ENCODE data around the gene GNA14. TPM values are rescaled to one million over a fixed set of nuclear protein-coding genes. Genes with fewer than 3 reads are reported as not detected.

The GNA14 gene
- polyA plus RNA-seq, 3 donors, result 0.04 TPM; not detected in 2

DNA sequence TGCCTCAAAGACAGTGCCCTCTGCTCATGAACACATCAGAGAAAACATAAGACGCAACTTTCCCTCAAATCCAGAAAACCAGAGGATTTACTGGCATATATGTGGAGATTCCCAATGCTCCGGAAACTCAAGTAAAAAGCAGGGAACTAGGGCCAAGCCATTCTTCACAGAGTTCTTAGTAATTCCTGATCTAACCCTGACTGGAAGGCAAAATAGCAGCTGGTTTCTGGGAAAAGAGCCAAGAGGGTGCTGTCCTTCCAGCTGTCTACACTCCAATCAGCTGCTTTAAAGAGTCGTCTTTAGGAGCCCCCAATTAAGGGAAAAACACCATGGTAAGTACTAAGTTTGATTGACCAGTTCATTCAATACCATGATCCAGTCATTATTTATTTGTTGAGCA, 49.6 kb downstream of the GNA14 start:
- Histone ChIP-seq H3K4me3 (replicated peaks in 1 of 3; ENCODE audit: low read depth in 2 of 3, low read length in 3 of 3) (no peak overlapping the region), H2AFZ (ENCODE audit: insufficient read depth, low read depth, low read length, poor library complexity, severe bottlenecking) (no peak overlapping the region), H3K4me2 (replicated peaks; ENCODE audit: extremely low read depth, low read length, poor library complexity, severe bottlenecking) (no peak overlapping the region), H3K4me1 (ENCODE audit: control insufficient read depth in 1 of 2, insufficient read depth in 2 of 2, low read length in 2 of 2) (no peaks in the 10 kb centered on the region), H4K20me1 (ENCODE audit: insufficient read depth, low read length) (no peaks in the 10 kb centered on the region), H3K27me3 (ENCODE audit: control insufficient read depth in 2 of 2, insufficient read depth in 2 of 2, low read length in 2 of 2) (peaks cover 4% of the 10 kb centered on the region in 2 donors), H3K9ac (ENCODE audit: insufficient read depth, low read length, poor library complexity, severe bottlenecking) (no peak overlapping the region), H3K9me3 (replicated peaks in 1 of 2; ENCODE audit: control insufficient read depth in 1 of 2, insufficient read depth in 1 of 2, low read length in 2 of 2) (no peaks in the 10 kb centered on the region), H3K36me3 (replicated peaks in 1 of 2; ENCODE audit: control insufficient read depth in 1 of 2, insufficient read depth in 2 of 2, low read length in 2 of 2) (no peaks in the 10 kb centered on the region), H3K27ac (ENCODE audit: low read depth in 1 of 2, low read length in 2 of 2) (no peak overlapping the region), H3K79me2 (ENCODE audit: insufficient read depth, low read length) (no peaks in the 10 kb centered on the region)
- no peak overlapping the region for H3K4me3 Mint-ChIP-seq
- H3K27ac Mint-ChIP-seq, result no peak overlapping the region
- no peak for DNase-seq
- no peaks in the 10 kb centered on the region for H3K36me3 Mint-ChIP-seq
- peaks cover 0 to 5% (median 3%) of the 10 kb centered on the region in 7 donors for H3K9me3 Mint-ChIP-seq
- H3K27me3 Mint-ChIP-seq (ENCODE audit: low read depth in 3 of 3), result peaks cover 2 to 11% (median 4%) of the 10 kb centered on the region in 3 donors
- TF ChIP-seq, protein P1, sequence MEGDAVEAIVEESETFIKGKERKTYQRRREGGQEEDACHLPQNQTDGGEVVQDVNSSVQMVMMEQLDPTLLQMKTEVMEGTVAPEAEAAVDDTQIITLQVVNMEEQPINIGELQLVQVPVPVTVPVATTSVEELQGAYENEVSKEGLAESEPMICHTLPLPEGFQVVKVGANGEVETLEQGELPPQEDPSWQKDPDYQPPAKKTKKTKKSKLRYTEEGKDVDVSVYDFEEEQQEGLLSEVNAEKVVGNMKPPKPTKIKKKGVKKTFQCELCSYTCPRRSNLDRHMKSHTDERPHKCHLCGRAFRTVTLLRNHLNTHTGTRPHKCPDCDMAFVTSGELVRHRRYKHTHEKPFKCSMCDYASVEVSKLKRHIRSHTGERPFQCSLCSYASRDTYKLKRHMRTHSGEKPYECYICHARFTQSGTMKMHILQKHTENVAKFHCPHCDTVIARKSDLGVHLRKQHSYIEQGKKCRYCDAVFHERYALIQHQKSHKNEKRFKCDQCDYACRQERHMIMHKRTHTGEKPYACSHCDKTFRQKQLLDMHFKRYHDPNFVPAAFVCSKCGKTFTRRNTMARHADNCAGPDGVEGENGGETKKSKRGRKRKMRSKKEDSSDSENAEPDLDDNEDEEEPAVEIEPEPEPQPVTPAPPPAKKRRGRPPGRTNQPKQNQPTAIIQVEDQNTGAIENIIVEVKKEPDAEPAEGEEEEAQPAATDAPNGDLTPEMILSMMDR (IDR thresholded peaks at IDR 0.05), result no peak
- no peaks in the 10 kb centered on the region for H3K4me1 Mint-ChIP-seq
- WGBS (ENCODE audit: insufficient coverage), result 94% methylated on average over 2 of the region's 3 CpGs
- intact Hi-C loops (cut with micrococcal nuclease), result no loop called here

DNA sequence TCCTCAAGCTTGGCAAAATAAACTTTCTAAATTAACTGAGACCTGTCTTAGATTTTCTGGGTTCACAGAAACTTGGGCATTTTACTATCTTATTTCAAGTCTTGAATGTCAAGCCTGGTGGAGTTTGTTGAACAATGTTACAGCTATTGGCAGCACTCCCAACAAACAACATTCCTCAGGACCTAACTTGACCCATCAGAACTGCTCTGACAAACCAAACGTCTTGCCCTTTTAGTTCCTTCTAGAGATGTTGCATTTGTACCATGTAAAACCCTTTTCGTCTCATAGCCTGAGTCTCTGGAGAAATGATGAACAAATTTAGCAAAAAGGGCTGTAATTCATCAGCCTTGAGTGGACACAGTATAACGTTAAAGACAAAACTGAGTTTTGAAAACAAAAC, 51.1 kb downstream of the GNA14 start:
- TF ChIP-seq, protein P1 (IDR thresholded peaks at IDR 0.05), result no peak

More for the DNA sequence above, 51.1 kb downstream of the GNA14 start:
- no peaks in the 10 kb centered on the region for H3K4me1 ChIP-seq (ENCODE audit: control insufficient read depth in 1 of 2, insufficient read depth in 2 of 2, low read length in 2 of 2)
- H3K79me2 ChIP-seq (ENCODE audit: insufficient read depth, low read length), result no peaks in the 10 kb centered on the region
- H3K27ac ChIP-seq (ENCODE audit: low read depth in 1 of 2, low read length in 2 of 2), result no peak overlapping the region
- no peaks in the 10 kb centered on the region for H3K4me1 Mint-ChIP-seq
- H3K9me3 Mint-ChIP-seq, result peaks cover 0 to 5% (median 2%) of the 10 kb centered on the region in 7 donors
- no peaks in the 10 kb centered on the region for H3K36me3 Mint-ChIP-seq
- H3K4me2 ChIP-seq (replicated peaks; ENCODE audit: extremely low read depth, low read length, poor library complexity, severe bottlenecking), result no peak overlapping the region
- H4K20me1 ChIP-seq (ENCODE audit: insufficient read depth, low read length), result no peaks in the 10 kb centered on the region
- no peak for DNase-seq
- no peaks in the 10 kb centered on the region for H3K9me3 ChIP-seq (replicated peaks in 1 of 2; ENCODE audit: control insufficient read depth in 1 of 2, insufficient read depth in 1 of 2, low read length in 2 of 2)
- H3K27me3 Mint-ChIP-seq (ENCODE audit: low read depth in 3 of 3), result peaks cover 0 to 11% (median 4%) of the 10 kb centered on the region in 3 donors
- H2AFZ ChIP-seq (ENCODE audit: insufficient read depth, low read depth, low read length, poor library complexity, severe bottlenecking), result no peak overlapping the region
- no peaks in the 10 kb centered on the region for H3K36me3 ChIP-seq (replicated peaks in 1 of 2; ENCODE audit: control insufficient read depth in 1 of 2, insufficient read depth in 2 of 2, low read length in 2 of 2)
- intact Hi-C loops (cut with micrococcal nuclease), result no loop called here
- no peak overlapping the region for H3K9ac ChIP-seq (ENCODE audit: insufficient read depth, low read length, poor library complexity, severe bottlenecking)
- no peak overlapping the region for H3K4me3 Mint-ChIP-seq
- no peak overlapping the region for H3K27ac Mint-ChIP-seq
- 76% methylated on average over 3 of the region's 3 CpGs for WGBS (ENCODE audit: insufficient coverage)
- no peak overlapping the region for H3K4me3 ChIP-seq (replicated peaks in 1 of 3; ENCODE audit: low read depth in 2 of 3, low read length in 3 of 3)
- H3K27me3 ChIP-seq (ENCODE audit: control insufficient read depth in 2 of 2, insufficient read depth in 2 of 2, low read length in 2 of 2), result peaks cover 4% of the 10 kb centered on the region in 2 donors
